ENCODE results near the gene BDKRB2.
A peak's percentile ranks its signal among the peaks of the same experiment; 100 is the strongest.

BDKRB2 gene

GRCh38 chr14:96274122-96274521 is 69.5 kb downstream of the BDKRB2 start:
- no peak for DNase-seq

- no peak for DNase-seq
Observed at GRCh38 chr14:96274543-96274942, 69.9 kb downstream of the BDKRB2 start.

GRCh38 chr14:96275177-96276112 is 70.8 kb downstream of the BDKRB2 start:
- peak; percentile 60 for DNase-seq

- DNase-seq, result no peak
Observed at GRCh38 chr14:96277890-96278289, 73.3 kb downstream of the BDKRB2 start.

GRCh38 chr14:96279564-96279963 is 74.9 kb downstream of the BDKRB2 start:
- no peak for DNase-seq

- DNase-seq, result no peak
Observed at GRCh38 chr14:96280104-96280503, 75.5 kb downstream of the BDKRB2 start.

GRCh38 chr14:96281486-96281885 is 76.8 kb downstream of the BDKRB2 start:
- no peak for DNase-seq

GRCh38 chr14:96284008-96284407 is 79.4 kb downstream of the BDKRB2 start:
- no peak for DNase-seq

- no peak for DNase-seq
Observed at GRCh38 chr14:96284430-96284829, 79.8 kb downstream of the BDKRB2 start.

- no peak for DNase-seq
Observed at GRCh38 chr14:96285667-96286066, 81.0 kb downstream of the BDKRB2 start.

- DNase-seq, result no peak
Observed at GRCh38 chr14:96286251-96286650, 81.6 kb downstream of the BDKRB2 start.

GRCh38 chr14:96287856-96288255 is 83.2 kb downstream of the BDKRB2 start:
- no peak for DNase-seq
